ENCODE data around the gene MST1. TPM values are rescaled to one million over a fixed set of nuclear protein-coding genes. Genes with fewer than 3 reads are reported as not detected.

The MST1 gene
- 3.7 and 4.8 TPM in 2 replicates for total RNA-seq

DNA sequence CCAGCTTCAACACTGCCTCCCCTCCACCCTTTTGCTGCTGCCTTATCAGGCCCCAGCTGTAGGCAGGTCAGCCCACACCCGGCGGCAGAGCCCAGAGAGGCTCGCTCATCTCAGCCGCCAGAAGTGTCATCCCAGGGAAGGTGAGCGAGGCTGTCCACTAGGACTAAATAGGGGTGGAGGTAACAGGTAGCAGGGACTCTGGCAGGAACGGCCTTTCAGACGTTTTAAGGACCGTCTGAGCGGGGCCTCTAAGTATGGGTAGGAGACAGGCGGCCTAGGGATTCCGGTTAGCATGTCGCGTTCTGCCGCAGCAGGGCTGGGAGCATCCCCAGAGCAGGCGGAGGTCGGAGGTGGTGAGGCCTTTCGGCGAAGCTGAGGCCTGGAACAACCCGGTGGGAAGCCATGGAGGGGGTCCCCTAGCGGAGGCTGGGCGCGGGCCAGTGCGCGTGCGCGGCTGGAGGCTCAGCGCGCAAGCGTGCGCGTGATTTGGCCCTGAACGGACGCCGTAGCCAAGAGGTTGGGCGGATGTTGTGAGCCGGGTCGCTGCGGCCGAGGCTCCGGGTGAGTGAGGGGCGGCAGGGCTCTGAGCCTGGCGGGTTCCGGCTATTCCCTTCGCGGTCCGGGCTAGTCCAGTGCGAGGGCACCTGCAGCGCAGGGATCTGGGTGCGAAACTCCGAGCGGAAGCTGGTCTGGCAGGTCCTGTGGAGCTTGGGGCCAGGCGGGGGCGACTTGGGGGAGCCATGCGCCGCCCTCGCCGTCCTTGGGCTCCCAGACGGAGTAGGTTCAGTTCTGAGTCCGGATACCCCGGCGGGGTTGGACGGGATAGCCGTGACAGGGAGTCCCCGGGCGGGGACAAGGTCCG lies at the start of gene MST1, which contains the start of gene RNF123:
Gene MST1, minus strand, starts transcription at position 429 of the 862 bp plus-strand sequence. CDS start 783 bp downstream, outside the sequence.
Gene RNF123, plus strand, starts transcription at position 512 of the 862 bp plus-strand sequence. CDS start 1,609 bp downstream, outside the sequence.

GRCh38 chr3:49723628-49724551 lies 34.6 kb upstream of the MST1 start, which contains the start of gene GMPPB:
Gene GMPPB (minus strand): TSS chr3:49723951. CDS start chr3:49723726, 225 bp downstream.

DNA sequence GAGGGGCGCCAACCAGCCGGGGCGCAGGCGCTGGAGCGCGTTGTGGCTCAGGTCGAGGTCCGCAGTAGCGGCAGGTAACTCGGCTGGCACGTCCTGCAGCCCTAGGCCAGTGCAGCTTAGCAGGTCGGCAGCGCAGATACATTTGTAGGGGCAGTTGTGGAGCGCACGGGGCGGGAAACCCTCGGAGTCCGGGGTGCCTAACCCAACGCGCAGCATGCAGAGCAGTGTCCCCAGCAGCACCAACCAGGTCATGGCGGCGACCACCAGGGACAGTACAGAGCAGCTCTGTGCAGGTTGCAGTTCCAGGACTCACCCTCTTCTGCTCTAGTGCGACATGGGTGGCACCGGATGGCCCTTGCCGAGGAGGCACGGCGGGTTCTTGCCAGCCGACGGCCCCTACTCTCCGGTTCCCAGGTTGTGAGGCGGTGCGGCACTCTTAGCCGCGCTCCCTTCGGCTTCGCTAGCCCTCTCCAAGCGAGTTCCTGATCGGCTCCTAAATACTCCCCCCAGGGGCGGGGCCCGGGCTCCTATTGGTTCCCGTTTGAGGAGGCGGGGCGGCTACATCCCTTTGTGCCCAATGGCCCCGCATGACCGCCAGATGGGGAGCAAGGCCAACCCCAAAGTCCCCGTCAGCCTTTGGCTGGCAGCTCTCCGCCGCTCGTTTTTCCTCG lies 30.1 kb upstream of the MST1 start, which contains the start of gene AMIGO3:
Gene AMIGO3, minus strand, starts transcription at position 471 of the 671 bp plus-strand sequence. Its CDS starts 219 bp downstream, at position 252.

GRCh38 chr3:49673715-49674496 lies 15.4 kb downstream of the MST1 start, which contains the start of gene APEH:
Gene APEH (plus strand): TSS chr3:49674351. CDS start chr3:49674402, 51 bp downstream.

Other genes starting within 250 kb of the MST1 start
- 82.2 and 84.0 TPM in 2 replicates for gene DAG1, start 219.2 kb downstream of the MST1 start, total RNA-seq
- under 0.01 TPM in 1 of 2 replicates, not detected in the other for gene BSN, start 135.0 kb downstream of the MST1 start, total RNA-seq
- gene APEH, start 15.1 kb downstream of the MST1 start, total RNA-seq: 139 and 163 TPM in 2 replicates
- gene RNF123, start 83 bp upstream of the MST1 start, total RNA-seq: 22.5 and 30.6 TPM in 2 replicates
- gene AMIGO3, start 30.2 kb upstream of the MST1 start, total RNA-seq: 1.2 TPM in 1 of 2 replicates, not detected in the other
- 51.2 and 89.7 TPM in 2 replicates for gene GMPPB, start 34.5 kb upstream of the MST1 start, total RNA-seq
- 25.1 and 30.5 TPM in 2 replicates for gene IP6K1, start 97.1 kb upstream of the MST1 start, total RNA-seq
- not detected in 2 replicates for gene CDHR4, start 110.4 kb upstream of the MST1 start, total RNA-seq
- 2.5 and 7.5 TPM in 2 replicates for gene INKA1, start 113.8 kb upstream of the MST1 start, total RNA-seq
- gene UBA7, start 124.5 kb upstream of the MST1 start, total RNA-seq: 36.3 and 41.8 TPM in 2 replicates
- 8.9 and 10.7 TPM in 2 replicates for gene TRAIP, start 167.1 kb upstream of the MST1 start, total RNA-seq
- not detected in 2 replicates for gene CAMKV, start 180.4 kb upstream of the MST1 start, total RNA-seq
- under 0.01 and 0.53 TPM in 2 replicates for gene MST1R, start 214.4 kb upstream of the MST1 start, total RNA-seq
- gene MON1A, start 240.3 kb upstream of the MST1 start, total RNA-seq: 22.0 and 26.5 TPM in 2 replicates

Measured in myometrial cell (primary cell).